GM18868 (cell line): Measurements from ENCODE around the gene CPNE6.

Source experiments
- ATAC-seq: cut with Tn5 transposase; IDR thresholded peaks from one replicate; pipeline ENCODE4 v1.9.1; 2021; ENCODE audit warnings: mild to moderate bottlenecking, moderate library complexity; ENCODE audit not compliant: unreplicated experiment

Gene CPNE6

DNA sequence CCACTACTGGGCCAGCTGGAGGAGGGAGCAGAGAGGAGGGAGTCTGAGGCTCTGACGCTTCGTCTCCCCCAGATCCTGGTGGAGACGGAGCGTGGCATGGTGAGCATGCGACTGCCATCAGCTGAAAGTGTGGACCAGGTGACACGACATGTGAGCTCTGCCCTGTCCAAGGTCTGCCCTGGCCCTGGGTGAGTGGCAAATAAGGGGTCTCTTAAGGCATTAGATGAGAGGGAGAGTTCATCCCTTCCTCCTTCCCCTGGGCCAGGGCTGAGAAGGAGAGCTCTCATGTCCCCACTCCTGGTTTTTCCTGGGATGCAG, 17.1 kb upstream of the CPNE6 start:
- no peak for ATAC-seq

DNA sequence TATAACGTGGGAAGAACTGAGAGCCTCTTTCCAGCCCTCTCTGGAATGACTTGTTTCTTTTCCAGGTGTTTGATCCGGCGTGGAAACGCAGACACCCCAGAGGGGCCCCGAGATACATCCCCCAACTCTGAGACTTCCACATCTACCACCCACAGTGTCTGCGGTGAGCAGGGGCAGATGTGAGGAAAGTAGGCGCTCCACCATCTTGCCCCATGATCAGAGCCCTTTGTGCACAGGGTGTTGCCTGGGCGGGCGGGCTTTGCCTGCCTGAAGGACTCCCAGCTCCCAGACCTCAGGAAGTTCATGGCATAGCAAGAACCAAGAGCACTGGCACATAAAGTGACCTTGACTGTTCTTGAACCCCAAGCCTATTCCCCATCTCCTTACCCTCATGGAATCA, 16.7 kb upstream of the CPNE6 start:
- no peak for ATAC-seq

DNA sequence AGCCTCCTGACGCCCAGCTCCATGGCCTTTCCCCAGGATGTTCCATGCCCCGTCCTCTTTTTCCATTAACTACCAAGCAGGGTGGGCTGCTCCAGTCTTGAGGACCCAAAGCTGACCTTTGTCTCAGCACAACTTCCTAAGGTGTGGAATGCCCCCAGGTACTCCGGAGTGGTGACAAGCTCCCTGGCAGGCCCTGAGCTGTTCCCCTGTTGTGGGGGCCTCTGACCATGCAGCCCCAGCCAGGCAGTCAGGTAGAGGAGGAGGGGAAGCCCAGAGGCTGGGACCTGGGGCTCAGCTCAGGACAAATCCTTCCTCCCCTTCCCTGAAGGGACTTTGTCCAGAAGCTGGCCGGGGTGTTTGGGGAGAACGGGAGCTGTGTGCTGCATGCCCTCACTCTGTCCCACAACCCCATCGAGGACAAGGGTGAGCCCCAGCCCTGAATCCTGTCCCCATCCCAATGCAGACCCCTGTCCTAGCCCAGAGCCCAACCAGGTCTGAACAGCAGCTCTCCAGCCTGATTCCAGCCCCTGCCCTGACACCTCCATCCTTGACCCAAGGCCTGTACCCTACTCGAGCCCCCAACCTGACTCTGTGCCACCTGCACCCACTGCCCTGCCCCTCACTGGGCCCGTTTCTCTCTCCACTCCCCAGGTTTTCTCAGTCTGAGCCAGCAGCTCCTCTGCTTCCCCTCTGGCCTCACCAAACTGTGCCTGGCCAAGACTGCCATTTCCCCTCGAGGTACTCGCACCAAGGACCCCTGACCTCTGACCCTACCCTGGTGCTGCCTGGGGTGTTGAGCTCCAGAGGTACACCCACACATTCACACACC, 15.2 kb upstream of the CPNE6 start:
- ATAC-seq = no peak

DNA sequence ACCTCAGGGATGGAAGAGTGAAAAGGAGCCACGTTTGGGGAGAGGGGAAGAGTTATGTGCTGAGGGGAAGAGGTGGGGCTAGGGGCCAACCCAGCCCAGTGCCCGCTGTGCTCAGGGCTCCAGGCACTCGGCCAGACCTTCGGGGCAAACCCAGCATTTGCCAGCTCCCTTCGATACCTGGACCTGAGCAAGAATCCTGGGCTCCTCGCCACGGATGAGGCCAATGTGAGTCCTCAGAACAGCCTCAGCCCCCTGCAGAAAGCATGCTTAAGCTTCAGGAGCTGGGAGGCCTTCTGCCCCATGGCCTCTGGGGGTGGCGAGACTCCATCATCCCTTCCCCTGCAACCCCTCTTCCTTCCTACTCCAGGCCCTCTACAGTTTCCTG, 14.6 kb upstream of the CPNE6 start:
- ATAC-seq = no peak

DNA sequence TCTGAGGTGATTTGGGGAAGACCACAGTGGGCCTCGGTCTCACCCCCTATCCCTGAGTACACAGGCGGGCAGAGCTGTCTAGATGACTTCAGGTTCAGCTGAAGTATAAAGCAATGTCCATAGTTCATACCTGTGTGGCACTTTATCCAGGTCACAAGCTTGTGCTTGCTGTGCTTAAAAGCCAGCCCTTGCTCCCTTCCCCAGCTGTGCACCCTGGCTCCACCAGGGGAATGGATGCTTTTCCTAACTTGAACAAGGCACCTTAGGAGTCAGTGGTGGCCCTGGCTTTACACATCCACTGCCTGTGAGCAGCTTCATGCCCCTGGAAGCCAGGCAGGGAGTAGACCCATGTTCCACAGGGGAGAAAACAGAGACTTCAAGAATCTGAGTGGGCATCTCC, 14.1 kb upstream of the CPNE6 start:
- no peak for ATAC-seq

DNA sequence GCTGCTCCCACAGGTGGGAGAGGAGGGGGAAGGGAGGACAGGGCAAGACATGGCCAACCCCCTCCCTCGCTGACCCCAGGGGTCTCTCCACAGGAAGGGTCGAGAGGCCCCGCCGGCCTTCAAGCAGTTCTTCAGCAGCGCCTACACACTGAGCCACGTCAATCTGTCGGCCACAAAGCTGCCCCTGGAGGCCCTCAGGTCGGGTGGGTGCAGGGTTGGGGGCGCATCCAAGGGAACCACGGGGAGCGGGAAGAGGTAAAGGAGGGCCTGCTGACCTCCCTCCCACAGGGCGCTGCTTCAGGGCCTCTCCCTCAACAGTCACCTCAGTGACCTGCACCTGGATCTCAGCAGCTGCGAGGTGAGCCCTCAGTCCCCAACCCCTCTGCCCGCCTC, 13.5 kb upstream of the CPNE6 start:
- no peak for ATAC-seq

DNA sequence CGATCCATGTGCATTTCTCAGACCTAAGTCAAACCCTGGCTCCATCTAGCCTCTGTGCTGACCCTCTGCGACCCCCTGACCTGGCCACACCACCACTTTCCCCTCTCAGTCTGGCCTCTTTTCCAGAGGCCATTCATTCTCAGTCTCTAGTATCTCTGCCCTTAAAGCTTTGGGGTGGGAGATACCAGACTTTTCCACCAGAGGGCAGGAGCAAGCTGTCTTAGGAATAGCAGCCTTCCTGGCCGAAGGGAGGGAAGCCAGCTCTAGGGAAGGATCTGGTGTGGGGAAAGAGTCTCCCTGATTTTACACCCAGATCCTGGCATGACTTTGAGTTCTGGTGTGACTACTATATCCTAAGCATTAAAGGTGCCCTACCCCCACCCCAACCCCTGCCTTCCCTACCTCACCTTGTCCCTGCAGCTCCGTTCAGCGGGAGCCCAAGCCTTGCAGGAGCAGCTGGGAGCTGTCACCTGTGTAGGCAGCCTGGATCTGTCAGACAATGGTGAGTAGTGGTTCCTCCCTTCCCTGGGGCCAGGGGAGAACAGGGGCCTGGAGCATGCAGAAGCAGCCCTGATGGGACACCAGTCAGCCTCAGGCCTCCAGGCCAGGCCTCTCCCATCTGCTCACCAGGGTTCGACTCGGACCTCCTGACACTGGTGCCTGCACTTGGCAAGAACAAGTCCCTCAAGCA, 13.0 kb upstream of the CPNE6 start:
- peak; percentile 63 for ATAC-seq

DNA sequence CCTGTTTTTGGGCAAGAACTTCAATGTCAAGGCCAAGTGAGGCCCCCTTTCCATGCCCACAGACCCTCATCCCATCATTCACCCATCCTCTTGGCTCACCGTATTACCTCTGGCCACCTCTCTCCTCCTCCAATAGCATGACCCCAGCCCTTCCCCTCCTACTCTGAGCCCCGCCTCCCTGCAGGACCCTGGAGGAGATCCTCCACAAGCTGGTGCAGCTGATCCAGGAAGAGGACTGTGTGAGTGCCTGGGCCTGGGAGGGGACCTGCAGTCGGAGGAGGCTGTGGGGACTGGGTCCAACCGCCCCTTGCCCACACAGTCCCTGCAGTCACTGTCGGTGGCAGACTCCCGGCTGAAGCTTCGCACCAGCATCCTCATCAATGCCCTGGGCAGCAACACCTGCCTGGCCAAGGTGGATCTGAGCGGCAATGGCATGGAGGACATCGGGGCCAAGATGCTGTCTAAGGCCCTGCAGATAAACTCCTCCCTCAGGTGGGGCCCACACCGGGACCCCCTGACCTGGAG, 12.3 kb upstream of the CPNE6 start:
- no peak for ATAC-seq

DNA sequence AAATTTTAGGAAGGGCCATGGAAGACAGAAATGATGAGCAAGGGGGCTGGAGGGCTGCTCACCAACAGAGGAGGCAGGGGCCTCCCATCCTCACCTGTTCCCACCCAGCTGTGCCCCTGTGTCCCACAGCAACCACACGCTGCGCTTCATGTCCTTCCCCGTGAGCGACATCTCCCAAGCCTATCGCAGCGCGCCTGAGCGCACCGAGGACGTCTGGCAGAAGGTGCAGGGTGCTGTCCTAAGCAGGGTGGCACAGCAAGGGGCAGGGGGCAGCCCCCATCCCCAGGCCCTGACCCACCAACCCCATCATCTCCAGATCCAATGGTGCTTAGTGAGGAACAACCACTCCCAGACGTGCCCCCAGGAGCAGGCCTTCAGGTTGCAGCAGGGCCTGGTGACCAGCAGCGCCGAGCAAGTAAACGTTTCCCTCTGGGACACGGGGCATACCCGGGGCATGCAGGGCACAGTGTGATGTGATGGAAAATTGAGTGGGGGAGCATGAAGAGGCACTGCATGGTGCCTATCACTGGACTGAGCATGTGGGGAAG, 11.4 kb upstream of the CPNE6 start:
- no peak for ATAC-seq

DNA sequence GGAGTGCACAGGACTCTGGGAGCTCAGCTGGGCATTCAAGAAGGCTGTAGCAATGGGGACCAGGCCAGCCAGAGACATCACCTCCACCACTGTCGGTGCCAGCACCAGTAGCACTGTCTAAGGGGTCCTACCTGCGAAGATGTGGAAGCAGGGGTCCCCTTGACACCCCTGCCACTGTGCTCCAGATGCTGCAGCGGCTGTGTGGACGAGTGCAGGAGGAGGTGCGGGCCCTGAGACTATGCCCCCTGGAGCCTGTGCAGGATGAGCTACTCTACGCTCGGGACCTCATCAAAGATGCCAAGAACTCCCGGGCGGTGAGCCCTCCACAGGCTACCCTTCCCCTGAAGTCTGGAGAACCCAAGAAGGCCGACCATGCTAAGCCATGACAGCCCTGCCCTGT, 10.9 kb upstream of the CPNE6 start:
- no peak for ATAC-seq

DNA sequence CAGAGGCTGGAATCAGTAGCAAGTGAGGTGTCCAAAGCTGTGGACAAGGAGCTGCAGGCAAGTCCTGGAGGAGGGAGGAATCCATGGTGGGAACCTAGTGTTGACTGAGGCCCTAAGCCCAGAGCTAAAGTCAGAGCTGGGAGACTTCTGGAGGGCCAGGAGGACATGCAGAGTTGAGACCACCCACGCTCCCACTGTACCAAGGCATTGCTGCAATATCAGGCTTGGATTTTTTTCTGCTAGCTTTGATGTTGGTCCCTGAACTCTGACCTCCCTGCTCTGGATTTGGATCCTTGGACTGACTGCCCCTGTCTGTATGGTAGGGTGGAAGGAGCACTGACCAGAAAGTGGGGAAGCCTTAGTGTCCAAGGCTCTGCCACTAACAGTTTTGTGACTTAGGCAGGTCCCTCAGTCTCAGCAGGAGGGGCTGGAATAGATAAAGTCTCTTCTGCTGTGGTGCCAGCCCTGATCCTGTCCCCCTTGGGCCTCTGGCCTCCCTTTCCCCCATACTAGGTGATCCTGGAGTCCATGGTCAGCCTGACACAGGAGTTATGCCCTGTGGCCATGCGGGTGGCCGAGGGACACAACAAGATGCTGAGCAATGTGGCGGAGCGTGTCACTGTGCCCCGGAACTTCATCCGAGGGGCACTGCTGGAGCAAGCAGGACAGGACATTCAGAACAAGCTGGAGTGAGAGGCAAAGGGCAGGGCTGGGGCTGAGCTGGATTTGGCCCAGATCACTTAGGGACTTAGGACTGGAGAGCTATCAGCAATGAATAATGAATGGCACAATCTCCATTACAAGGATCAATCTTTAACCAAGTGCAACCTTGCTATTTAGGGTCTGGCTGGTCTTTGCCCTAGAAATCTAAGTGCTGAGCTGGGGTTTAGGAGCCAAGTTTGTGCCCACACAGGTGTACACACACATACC, 10.1 kb upstream of the CPNE6 start:
- ATAC-seq = no peak

DNA sequence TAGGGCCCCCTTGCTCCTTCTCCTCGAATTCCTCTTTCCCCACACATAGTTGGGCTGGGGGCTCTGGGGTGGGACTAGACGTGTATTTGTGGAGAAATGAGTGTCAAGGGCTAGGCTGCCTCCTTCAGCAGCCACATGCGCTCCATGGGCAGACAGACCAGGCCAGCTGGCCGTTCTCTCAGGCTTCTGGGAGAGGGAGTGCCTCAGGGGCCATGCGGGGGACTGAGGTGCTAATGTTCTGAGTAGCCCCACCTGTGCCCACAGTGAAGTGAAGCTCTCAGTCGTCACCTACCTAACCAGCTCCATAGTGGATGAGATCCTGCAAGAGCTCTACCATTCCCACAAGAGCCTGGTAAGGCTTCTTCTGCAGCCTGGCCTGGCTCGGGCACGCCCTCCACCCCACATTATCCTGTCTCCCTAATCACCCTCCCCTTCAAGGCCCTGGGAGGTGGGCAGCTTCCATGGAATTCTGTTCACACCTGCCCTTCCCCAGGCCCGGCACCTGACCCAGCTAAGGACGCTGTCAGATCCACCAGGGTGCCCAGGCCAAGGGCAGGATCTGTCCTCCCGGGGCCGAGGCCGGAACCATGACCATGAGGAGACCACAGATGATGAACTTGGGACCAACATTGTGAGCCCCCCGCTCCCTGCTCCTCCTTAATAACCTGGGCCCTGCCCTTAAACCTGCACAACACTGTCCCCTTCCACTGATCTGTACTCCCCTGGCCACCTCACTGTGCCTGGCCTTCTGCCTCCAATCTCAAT, 9.0 kb upstream of the CPNE6 start:
- ATAC-seq = no peak

DNA sequence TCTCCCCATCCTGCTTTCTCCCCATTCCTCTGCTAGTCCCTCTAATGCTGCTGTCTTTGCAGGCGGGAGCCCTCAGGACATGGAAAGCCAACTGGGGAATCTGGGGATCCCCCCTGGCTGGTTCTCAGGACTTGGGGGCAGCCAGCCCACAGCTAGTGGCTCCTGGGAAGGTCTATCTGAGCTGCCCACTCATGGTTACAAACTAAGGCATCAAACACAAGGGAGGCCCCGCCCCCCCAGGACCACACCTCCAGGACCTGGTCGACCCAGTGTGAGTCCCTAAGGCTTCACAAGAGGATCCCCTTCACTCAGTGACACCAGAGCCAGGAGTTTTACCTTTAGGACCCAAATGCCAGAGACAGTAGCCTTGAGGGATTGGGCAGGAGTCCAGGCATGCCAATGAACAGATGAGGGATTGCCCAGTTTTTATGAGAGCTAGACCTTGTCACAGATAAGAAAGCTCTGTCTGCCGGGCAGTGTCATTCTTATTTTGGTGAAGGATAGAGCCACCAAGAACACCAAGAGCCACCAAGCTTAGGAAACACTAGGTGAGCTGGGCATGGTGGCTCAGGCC, 8.0 kb upstream of the CPNE6 start:
- no peak for ATAC-seq

DNA sequence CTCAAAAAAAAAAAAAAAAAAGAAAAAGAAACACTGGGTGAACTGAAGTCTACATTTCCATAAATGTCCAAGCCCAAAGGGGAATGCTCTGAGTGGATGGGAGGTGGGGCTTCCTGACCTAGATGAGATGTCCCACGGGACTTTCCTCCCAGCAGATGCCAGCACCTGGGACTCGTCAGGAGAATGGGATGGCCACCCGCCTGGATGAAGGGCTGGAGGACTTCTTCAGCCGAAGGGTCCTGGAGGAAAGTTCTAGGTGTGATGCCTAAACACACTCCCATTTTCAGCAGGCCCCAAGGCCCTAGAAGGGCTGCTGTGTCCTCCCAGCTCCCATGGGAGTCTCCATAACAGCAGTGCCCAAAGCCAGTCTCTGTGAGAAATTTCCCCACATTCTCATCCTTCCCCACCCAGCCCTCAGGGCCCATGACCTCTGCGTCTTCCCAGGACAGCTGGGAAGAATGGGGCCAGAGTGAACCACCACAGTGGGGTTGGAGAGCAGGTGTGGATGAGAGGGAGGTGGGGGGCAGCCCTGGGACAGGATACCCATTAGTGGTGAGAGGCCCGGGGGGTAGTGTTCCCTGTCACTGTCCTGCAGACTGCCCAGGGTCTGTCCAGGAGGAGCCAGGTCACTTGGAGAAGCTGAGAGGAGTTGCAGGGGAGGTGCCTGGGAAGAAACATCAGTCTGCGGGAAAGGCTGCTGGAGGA, 7.1 kb upstream of the CPNE6 start:
- no peak for ATAC-seq

DNA sequence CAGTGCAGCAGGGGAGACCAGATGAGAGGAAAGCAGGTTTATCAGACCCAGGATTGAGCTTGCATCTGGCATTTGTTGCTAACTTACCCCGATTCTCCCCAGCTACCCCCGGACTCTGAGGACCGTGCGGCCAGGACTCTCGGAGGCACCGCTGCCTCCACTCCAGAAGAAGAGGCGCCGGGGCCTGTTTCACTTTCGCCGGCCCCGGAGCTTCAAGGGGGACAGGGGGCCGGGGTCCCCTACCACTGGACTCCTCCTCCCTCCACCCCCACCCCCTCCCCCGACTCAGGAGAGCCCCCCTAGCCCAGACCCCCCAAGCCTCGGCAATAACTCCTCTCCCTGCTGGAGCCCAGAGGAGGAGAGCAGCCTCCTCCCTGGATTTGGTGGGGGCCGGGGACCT, 6.5 kb upstream of the CPNE6 start:
- no peak for ATAC-seq

DNA sequence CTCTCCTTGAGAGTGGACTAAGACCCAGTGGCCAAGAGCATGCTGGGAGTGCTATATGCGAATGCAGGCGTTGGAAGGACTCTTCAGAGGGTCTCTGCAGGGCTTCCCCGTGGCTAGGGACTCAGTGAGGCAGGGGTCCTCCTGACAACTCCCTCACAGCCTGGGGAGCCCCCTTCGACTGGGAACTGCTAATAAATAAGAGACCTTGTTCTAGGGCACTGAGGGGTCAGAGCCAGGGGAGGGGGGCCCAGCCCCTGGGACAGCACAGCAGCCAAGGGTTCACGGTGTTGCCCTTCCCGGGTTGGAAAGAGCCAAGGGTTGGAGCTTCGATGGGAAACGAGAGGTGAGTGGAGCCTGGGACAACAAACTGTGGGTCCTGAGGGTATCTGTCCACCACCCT, 6.0 kb upstream of the CPNE6 start:
- no peak for ATAC-seq

DNA sequence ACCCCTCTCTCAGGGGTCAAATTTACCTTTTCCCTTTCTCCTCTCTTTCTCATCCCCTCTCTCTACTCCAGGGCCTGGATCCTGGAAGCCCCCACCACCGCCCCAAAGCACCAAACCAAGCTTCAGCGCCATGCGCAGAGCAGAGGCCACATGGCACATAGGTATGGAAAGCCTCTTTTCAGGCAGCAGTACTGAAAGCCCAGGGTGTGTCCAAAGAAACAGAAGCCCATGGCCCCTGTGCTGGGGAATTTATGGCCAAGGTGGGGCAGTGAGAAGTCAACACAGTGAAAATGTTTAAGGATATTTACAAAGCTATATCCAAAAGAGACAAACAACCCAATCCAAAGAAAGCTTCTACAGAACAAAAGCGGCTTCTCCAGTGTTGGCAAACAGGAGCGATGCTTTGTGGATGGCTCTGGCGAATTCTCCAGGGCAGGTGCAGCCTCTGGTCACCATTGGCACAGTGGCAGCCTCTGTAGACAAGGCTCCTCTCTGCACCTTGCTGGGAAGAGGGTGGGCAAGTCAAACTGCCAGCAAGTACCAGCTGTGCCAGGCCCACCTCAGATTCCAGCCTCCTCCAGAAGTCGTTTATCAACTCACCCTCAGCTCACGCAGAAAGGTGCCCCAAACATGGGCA, 4.7 kb upstream of the CPNE6 start:
- ATAC-seq = no peak

DNA sequence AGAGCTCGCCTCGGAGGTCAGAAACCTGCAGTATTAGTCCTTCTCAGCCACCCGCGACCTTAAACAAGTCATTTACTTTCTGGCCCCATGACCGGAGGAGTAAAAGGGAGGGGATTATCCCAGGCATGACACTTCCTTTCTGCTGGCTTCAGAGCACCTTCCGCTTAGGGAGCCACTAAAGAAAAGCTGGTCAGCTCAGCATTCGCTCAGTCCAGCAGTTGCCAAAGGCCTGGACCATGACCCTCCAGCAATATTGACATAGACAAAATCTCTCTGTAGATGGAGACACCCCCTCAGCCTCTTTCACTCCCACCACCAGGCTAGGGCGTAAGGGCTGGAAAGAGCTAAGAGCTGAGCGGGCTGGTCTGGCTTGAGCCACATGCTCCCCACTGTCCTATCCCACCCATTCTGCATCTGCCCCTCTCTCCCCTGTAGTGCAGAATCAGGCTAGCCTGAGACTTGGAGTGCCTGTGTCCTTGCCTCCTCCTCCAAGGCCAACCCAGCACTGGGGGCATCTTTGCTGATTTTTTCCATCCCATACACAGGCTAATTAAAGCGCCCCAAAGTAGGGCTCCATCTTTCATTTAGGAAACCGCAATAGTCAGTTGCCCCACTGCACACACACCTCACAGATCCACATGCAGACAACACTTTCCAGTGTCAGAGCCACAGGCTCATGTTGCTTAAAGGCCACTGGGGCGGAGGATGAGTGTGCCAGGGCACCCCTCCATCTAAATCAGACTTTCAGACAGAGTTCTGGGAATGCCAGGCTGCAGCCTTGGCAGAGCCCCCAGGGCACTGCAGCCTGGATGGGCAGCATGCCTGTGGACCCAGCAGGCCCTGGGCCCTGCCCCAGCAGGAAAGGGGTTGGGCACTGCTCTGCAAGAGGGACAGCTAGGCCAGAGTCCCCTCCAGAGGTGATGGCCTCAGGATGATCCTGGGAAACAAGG, 4.0 kb upstream of the CPNE6 start:
- no peak for ATAC-seq
